Measurements from ENCODE around the gene KRT12.

GRCh38 chr17:40852364-40852763 is 14.7 kb downstream of the KRT12 start:
- no peak for TF ChIP-seq CTCF (IDR thresholded peaks at IDR 0.05)
- TF ChIP-seq POLR2A (IDR thresholded peaks at IDR 0.05) = no peak

All from lower leg skin (tissue), 3 donors.